ENCODE measurements around the gene MYH13. TPM values are rescaled to one million over a fixed set of nuclear protein-coding genes. Genes with fewer than 3 reads are reported as not detected.

Gene MYH13
- total RNA-seq, 1 donor from 2014 or later: not detected

GRCh38 chr17:10275418-10275817 is 97.4 kb downstream of the MYH13 start:
- Mint-ChIP-seq H3K36me3 (ENCODE audit: low read depth) (no peaks in the 10 kb centered on the region), H3K27me3 (no peaks in the 10 kb centered on the region), H3K4me3 (no peak overlapping the region), H3K9me3 (no peaks in the 10 kb centered on the region), H3K4me1 (no peaks in the 10 kb centered on the region), H3K27ac (no peak overlapping the region)
- intact Hi-C loops (cut with micrococcal nuclease): no loop called here
- DNase-seq: no peak

- intact Hi-C loops (cut with micrococcal nuclease): no loop called here
Observed at GRCh38 chr17:10271106-10271562, 101.7 kb downstream of the MYH13 start.

GRCh38 chr17:10270258-10270657 is 102.5 kb downstream of the MYH13 start:
- no peaks in the 10 kb centered on the region for H3K4me1 Mint-ChIP-seq
- no peak overlapping the region for H3K27ac Mint-ChIP-seq
- intact Hi-C loops (cut with micrococcal nuclease): no loop called here
- H3K4me3 Mint-ChIP-seq: no peak overlapping the region
- H3K9me3 Mint-ChIP-seq: peaks cover 4% of the 10 kb centered on the region
- no peaks in the 10 kb centered on the region for H3K36me3 Mint-ChIP-seq (ENCODE audit: low read depth)
- no peak for DNase-seq
- no peaks in the 10 kb centered on the region for H3K27me3 Mint-ChIP-seq

More at GRCh38 chr17:10271106-10271562, 101.7 kb downstream of the MYH13 start:
- Mint-ChIP-seq H3K36me3 (ENCODE audit: low read depth) (no peaks in the 10 kb centered on the region), H3K9me3 (peaks cover 4% of the 10 kb centered on the region), H3K27me3 (no peaks in the 10 kb centered on the region), H3K4me1 (no peaks in the 10 kb centered on the region), H3K4me3 (no peak overlapping the region), H3K27ac (no peak overlapping the region)
- no peak for DNase-seq

GRCh38 chr17:10268005-10268404 is 104.8 kb downstream of the MYH13 start:
- DNase-seq: no peak
- H3K27ac Mint-ChIP-seq: no peak overlapping the region
- H3K4me3 Mint-ChIP-seq: no peak overlapping the region
- peaks cover 4% of the 10 kb centered on the region for H3K9me3 Mint-ChIP-seq
- H3K36me3 Mint-ChIP-seq (ENCODE audit: low read depth): no peaks in the 10 kb centered on the region
- no peaks in the 10 kb centered on the region for H3K4me1 Mint-ChIP-seq
- intact Hi-C loops (cut with micrococcal nuclease): no loop called here
- H3K27me3 Mint-ChIP-seq: no peaks in the 10 kb centered on the region

- H3K36me3 Mint-ChIP-seq (ENCODE audit: low read depth): no peaks in the 10 kb centered on the region
- no peaks in the 10 kb centered on the region for H3K27me3 Mint-ChIP-seq
- intact Hi-C loops (cut with micrococcal nuclease): no loop called here
Observed at GRCh38 chr17:10266296-10266876, 106.4 kb downstream of the MYH13 start.

GRCh38 chr17:10265100-10265810 is 107.6 kb downstream of the MYH13 start:
- Mint-ChIP-seq H3K9me3 (peaks cover 4% of the 10 kb centered on the region), H3K27ac (no peak overlapping the region), H3K36me3 (ENCODE audit: low read depth) (no peaks in the 10 kb centered on the region), H3K4me1 (no peaks in the 10 kb centered on the region), H3K27me3 (no peaks in the 10 kb centered on the region), H3K4me3 (no peak overlapping the region)
- intact Hi-C loops (cut with micrococcal nuclease): no loop called here
- no peak for DNase-seq

More at GRCh38 chr17:10266296-10266876, 106.4 kb downstream of the MYH13 start:
- peaks cover 4% of the 10 kb centered on the region for H3K9me3 Mint-ChIP-seq
- H3K4me3 Mint-ChIP-seq: no peak overlapping the region
- H3K27ac Mint-ChIP-seq: no peak overlapping the region
- H3K4me1 Mint-ChIP-seq: no peaks in the 10 kb centered on the region
- DNase-seq: no peak

GRCh38 chr17:10264051-10264450 is 108.8 kb downstream of the MYH13 start:
- DNase-seq: no peak
- Mint-ChIP-seq H3K4me3 (no peak overlapping the region), H3K4me1 (no peaks in the 10 kb centered on the region), H3K36me3 (ENCODE audit: low read depth) (no peaks in the 10 kb centered on the region), H3K27me3 (no peaks in the 10 kb centered on the region), H3K27ac (no peak overlapping the region), H3K9me3 (peaks cover 4% of the 10 kb centered on the region)
- intact Hi-C loops (cut with micrococcal nuclease): no loop called here

- no peak overlapping the region for H3K4me3 Mint-ChIP-seq
- H3K27ac Mint-ChIP-seq: no peak overlapping the region
- no peak for DNase-seq
- H3K9me3 Mint-ChIP-seq: peaks cover 4% of the 10 kb centered on the region
- H3K36me3 Mint-ChIP-seq (ENCODE audit: low read depth): no peaks in the 10 kb centered on the region
- no peaks in the 10 kb centered on the region for H3K4me1 Mint-ChIP-seq
- H3K27me3 Mint-ChIP-seq: no peaks in the 10 kb centered on the region
- intact Hi-C loops (cut with micrococcal nuclease): no loop called here
Observed at GRCh38 chr17:10262451-10262850, 110.4 kb downstream of the MYH13 start.

- Mint-ChIP-seq H3K27me3 (no peaks in the 10 kb centered on the region), H3K36me3 (ENCODE audit: low read depth) (no peaks in the 10 kb centered on the region), H3K9me3 (no peaks in the 10 kb centered on the region), H3K27ac (no peak overlapping the region), H3K4me3 (no peak overlapping the region), H3K4me1 (no peaks in the 10 kb centered on the region)
- DNase-seq: no peak
- intact Hi-C loops (cut with micrococcal nuclease): no loop called here
Observed at GRCh38 chr17:10261098-10261497, 111.7 kb downstream of the MYH13 start.

GRCh38 chr17:10251212-10251948 is 121.4 kb downstream of the MYH13 start:
- H3K4me3 Mint-ChIP-seq: no peak overlapping the region
- DNase-seq: no peak
- no peaks in the 10 kb centered on the region for H3K9me3 Mint-ChIP-seq
- no peaks in the 10 kb centered on the region for H3K27me3 Mint-ChIP-seq
- H3K36me3 Mint-ChIP-seq (ENCODE audit: low read depth): no peaks in the 10 kb centered on the region
- no peaks in the 10 kb centered on the region for H3K4me1 Mint-ChIP-seq
- H3K27ac Mint-ChIP-seq: no peak overlapping the region
- intact Hi-C loops (cut with micrococcal nuclease): no loop called here

Other genes starting within 250 kb of the MYH13 start
- 0.21 and 0.26 TPM in 2 replicates for gene GAS7, start 174.4 kb downstream of the MYH13 start, total RNA-seq
- gene MYH8, start 48.9 kb upstream of the MYH13 start, total RNA-seq: not detected in 2 replicates
- not detected in 2 replicates for gene MYH4, start 96.6 kb upstream of the MYH13 start, total RNA-seq
- not detected in 2 replicates for gene MYH1, start 145.5 kb upstream of the MYH13 start, total RNA-seq
- gene MYH2, start 176.7 kb upstream of the MYH13 start, total RNA-seq: not detected in 2 replicates